IPS-NIHi11 (cell line): Measurements from ENCODE around the gene RETREG1.
A peak's percentile ranks its signal among the peaks of the same experiment; 100 is the strongest.

Experiments
- DNase-seq: peaks from one replicate; pipeline ENCODE4 v3.0.0; 2012; ENCODE audit warnings: mixed read lengths, low spot score

Gene RETREG1

DNA sequence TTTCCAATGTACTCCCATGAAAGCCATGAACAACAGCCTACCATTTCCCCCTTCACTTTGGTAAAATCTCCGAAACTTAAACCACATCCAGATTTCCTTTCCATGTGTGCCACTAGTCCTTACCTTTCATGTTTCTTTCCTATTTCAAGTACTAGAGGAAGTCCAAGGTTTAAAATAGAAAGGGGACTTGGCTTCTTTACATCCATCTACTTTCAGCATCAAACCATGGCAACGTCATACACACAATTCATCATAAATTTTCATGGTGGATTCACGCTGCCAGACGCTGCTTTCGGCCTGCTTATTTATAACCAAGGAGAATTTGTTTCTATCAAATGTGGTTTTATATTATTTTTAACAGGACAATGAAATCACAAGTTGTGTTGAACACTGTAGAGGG lies 92.5 kb downstream of the RETREG1 start:
- no peak for DNase-seq

DNA sequence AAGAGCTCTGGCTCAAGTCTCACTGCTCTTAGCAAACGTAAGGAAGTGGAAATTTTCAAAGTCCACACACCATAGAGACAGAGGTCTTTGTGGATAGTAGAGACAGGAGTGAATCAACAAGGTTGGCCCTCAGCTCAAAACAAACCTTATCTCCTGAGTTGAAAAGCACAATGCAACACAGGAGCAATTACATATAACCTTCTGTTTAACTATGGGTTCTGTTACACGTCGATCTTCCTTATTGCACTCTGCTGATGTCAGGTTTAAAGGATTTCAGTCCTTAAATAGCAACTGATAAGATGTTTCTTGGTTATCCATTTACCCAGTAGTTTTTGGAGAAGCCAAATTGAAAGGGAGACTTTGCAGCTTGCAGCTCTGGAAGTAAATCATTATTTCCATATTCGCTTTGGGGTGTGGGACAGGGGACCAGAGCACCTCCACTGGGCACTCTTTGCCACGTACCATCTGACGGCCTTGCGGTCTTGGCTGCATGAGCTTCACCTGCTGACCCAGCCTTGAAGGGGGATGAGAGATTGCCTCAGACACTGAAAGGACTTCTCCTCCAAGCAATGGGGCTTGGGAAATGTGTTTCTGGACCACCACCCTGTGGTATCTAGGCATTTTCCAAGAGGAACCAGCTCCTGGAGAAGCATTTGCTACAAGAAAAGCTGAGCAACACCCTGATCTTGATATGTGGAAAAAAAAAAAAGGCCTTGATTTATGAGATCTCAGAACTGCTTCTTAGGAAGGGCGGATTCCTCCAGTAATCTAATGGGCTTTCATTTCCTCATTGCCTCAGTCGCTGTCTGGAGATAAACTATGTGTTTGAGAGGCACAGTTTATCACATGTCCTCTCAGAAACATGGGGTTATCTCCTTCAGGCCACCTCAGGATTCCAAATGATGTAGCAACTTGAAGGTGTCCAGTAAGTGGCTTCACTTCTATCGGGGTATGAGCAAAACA lies 95.0 kb downstream of the RETREG1 start:
- DNase-seq: no peak

DNA sequence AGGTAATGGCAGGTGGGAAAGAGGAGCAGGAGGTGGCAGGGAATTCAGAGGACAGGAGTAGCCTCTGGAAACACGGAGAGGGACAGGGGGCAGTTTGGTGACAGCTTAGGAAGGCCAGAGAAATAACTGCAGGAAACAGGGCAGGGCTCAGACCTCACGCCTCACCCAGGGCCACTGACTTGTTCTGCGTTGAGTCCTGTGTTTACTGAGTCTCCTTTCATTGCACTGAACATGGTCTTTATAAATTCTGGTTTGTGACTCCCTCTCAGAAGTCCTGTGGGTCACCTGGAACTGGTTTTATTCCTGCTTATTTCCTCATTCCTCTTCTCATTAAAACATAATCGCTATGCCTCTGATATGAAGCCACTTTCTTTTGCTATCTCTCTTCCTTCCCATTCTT lies 96.0 kb downstream of the RETREG1 start:
- DNase-seq: no peak

DNA sequence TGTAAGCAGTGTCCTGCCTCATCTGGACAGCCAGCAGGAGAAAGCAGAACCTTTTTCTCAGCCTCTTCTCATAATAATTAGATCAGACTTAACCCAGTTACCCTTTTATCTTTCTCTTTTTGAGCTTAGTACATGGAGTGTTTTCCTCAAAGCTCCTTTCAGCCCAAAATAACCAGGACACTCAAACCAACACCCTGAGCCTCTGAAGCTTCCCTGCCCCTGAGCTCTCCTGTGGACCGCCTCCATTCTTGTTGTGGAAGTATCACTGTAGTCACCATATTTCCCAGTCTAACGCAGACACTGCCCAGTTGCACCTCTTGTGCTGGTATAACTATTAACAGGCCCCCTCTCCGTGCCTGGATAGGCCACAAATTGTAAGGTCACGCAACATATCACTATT lies 97.4 kb downstream of the RETREG1 start:
- DNase-seq: no peak

DNA sequence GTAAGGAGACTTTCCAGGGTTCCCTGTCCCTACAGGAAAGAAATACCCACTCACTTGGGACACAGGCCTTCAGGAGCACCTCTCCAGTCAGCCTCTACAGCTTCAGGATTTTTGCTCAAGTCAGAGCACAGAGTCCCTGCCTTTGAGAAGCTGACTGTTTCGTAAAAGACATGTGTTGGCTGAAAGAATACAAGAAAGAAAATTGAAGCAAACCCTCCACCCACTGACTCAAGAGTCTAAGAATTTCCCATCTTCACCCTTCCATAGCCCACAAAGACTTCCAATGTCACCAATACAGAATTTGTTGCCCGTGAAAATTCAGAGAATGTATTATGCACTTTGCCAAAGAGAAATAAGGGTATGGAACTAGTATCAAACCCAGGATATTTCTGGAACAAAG lies 98.2 kb downstream of the RETREG1 start:
- DNase-seq: no peak

DNA sequence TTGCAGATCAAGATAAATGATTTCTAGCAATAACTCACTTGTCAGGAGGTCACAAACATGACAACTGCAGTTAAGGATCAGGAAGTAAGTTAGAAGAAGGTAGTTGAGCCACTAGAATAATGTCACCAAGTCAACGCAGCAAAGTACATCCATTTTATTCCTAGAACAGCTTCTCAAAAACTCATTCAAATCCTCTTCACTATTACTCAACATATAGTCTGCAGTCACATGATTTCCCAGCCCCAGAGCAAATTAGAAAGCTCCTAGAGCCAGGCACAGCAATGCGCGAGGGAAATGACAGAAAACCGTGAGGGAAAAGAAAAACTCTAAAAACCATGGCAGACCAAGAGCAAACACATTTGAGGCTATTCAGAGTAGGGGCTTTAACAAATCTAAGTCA lies 101.3 kb downstream of the RETREG1 start:
- no peak for DNase-seq

DNA sequence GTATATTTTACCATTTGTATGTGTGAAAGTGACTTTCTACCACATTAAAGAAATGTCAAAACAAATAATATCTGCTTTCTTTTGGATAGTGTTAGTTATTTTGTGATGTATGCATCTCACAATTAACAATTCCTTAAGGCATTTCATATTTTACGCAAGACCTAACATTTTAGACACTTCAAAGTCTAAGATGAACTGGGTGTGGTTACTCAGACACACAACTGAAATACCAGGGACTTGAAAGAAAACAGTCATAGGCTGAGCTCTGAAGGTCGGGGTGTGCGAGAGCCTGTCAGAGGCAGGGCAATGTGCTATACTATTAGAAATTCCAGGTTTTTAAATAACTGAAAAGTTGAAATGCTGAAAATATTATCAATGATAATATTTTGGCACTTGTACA lies 106.7 kb downstream of the RETREG1 start:
- DNase-seq: no peak

DNA sequence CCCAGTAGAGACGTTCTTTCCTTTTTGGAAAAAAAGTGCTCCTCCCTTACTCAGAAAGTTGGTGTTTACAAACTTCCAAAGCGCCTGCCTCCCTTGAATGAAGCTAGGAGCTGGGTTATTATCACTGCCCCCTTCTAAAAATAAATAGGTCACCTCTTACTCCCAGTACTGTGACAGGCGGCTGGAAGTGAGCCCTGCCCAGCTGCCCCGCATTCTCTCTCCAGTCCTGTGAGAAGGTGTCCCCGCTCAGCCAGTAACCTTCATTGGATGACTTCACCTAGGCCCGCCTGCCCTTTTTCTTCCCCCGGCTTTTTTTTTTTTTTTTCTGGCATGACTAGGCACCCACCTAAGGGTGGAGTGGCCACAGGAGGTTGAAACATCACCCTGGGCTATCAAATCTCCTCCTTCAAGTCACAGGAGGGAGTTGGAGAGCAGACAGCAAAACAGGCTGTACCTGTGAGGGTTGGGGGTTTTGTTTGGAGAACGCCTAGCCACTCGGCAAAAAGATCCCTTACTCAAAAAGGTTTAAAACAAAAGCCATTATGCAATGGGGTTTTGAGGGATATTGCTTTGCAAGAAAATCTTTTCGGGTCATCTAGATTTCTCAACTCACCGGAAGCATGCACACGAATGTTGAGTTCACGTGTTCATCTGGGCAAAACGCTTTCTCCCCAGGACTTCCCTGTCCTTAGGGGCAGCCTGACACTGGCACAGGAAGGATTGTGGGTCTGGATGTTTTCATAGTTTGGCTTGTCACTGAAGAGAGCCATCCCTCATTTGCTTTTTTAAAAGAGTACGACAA lies 107.9 kb downstream of the RETREG1 start:
- peak; percentile 82 for DNase-seq

DNA sequence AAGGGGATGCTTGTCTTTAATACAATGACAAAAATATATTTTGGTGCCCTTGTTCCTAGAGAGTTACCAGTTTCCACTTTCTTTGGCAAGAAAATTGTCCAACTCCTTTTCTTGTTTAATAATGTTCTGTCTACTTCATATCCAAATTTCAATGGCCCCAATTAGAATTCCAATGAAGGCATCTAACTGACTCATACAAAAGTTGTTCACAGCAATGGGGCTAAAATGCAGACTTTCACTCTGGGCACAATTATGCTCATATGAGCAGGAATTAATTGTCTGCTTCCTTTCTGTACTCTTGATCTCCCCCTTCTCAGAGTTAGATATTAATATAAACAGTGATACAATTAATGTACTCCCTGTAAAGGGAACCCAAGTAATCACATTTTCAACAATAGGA lies 109.1 kb downstream of the RETREG1 start:
- DNase-seq: no peak

DNA sequence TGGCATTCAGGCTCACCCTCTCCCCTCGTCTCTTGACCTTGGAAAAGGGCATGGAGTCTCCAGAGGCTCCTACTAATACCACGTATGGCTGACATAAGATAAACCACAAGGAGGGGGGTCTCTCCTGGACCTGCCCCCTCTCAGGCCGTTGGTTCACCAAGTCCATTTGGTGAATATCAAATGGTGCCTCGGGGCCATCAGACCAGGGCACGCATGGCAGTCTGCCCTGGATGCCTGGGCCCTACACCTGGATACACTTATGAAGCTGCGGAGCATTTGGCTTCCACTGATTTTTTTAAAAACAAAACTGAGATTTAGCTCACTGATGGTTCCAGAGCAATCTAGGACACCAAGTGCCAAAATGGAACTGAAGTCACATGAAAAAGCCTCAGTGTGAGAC lies 110.9 kb downstream of the RETREG1 start:
- DNase-seq: no peak

DNA sequence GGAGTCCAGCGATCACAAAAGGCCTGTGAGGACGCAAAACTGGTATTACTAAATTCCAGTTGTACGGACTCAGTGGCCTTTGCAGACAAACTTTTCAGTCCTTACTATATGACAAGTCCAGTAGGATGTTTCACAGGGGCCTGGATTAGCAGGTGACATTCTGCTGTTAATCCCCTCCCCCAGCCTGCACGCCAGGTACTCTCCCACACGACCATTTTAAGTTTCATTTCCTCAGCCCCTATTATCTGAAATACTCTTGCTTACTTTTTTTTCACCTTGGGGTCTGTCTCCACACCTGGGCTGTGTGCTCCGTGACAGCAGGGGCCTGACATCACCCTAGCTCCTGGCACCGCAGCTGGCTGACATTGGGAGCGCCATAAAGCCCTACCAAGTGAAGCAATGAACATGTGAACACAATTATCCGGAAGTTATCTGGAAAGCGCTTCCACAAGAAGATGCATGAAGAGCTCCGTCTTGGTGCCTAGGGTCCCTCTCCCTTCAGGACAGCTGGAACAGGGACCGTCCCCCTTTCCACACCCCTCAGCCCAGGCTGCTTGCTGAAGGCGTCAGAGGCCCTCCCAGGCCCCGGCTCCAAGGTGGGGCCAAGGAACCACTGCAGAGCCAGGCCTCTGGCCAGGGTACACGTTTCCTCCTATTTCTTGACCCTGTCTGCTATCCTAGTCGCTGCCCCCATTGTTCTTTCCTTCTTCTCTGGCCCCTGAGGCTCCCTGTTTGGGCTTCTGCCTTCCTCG lies 111.5 kb downstream of the RETREG1 start:
- DNase-seq: no peak

DNA sequence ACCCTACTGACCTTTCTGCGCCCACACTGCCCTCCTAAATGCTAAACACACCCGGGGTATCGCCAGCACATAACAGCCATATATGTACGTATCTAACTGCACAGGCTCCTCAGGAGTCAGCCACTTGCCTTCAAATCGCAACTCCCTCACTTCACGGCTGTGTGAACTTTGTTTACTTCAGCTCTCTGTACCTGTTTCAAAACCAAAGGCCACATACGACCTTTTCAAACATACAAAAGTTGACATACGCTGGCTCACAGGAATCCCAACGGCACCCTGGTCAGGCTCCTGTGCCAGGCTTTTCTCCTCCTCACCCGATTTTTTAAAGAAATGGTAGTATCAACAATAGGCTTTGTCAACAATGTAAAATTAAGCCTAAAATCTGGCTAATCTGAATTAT lies 112.2 kb downstream of the RETREG1 start:
- no peak for DNase-seq

DNA sequence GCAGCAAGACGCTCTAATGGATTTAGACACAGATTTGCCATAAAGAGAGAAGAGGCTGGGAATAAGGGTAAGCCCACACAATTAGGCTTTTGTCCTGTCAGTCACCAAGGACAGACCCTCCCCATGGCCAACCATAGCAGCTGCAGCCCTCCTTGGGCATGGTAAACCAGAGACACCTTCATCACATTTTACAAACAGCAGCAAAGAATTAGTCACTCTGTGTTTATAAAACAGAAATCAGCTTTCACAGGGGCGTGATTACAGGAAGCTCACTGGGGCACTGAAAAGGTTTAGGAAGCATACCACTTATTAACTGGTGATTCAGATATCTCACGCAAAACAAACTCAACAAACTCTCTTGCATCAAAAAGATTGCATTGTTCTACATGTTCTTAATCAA lies 113.9 kb downstream of the RETREG1 start:
- no peak for DNase-seq

DNA sequence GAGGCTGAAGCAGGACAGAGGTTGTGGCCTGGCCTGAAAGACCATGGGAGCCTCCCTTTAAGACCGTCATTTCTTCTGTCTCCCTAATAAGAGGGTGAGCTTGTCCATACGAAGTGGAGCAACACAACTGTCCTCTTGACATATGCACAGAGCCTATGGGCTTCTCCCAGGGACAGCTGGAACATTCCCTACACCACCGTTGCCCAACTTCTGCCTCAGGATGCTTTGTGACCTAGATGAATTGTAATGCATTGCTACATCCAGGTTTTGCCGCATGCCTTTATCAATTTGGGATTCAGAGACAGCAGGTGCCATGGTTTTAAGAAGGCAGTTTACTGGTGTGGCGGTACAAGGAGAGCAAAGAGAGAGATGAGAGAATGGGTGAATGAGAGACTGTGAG lies 116.8 kb downstream of the RETREG1 start:
- DNase-seq: no peak

DNA sequence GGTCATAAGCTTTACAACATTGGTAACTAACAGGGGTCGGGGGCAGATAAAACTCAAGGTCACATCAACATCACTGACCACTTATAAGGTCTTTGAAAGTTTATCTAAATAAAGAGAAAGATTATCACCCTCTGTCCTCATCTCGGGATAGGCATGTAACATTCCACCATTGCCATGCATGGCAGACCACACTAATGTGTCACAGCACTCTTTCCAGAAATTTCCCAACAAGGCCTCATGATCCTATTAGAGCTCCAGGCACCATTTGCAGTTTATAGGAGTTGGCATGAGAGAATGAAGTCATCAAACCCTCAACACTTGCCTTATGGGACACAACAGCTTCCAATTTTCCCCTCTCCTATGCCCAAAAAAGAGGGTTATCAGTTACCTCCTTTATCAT lies 119.3 kb downstream of the RETREG1 start:
- no peak for DNase-seq

DNA sequence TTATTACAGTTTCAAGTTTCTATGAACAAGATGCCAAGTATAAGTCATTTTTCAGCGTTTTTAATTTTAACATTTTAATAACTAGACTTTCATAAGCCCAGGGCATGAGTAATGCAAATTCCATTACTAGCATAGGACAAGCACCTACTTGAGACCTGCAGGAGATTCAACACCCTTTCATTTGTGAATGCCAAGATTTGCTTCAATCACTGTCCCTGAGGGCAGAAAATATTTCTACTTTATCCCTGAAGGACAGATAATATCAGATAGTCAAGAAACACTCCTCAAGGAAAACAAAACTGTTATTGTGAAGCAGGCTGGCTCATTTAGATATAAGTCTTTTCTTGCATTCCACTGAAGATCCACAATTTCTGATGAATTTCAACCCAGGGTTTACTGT lies 123.5 kb downstream of the RETREG1 start:
- no peak for DNase-seq

DNA sequence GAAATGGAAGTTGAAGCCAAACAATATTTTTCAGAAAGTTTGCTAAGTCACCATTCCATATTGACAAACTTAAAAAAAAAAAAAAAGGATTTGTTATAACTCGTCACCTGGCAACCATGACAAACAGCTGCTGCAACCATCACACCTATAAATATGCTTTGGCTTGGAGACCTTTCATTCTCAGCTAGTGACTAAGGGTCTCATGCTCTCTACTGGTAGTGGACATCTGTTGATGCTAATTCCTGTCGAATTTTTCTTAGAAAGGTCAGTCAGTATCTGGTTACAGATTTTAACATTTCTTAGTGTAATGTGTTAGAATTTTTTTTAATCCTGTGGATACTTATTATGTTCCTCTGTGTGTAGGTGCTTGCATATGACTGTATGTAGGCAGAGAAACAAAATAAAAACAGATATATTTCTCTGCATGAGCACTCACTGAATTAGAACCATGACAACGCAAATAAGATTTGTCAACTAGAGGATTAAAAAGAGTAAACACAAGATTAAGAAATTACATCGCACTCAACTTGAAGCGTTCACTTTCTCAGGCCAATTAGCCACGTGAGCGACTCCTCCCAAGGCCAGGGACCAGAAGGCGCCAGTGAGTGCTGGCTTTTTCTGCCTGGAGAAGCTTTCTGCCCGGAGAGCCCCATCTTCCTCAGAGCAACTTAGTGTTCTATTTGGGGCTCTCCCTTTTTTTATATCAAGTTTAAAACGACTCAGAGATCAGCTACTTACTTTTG lies 124.2 kb downstream of the RETREG1 start:
- no peak for DNase-seq

DNA sequence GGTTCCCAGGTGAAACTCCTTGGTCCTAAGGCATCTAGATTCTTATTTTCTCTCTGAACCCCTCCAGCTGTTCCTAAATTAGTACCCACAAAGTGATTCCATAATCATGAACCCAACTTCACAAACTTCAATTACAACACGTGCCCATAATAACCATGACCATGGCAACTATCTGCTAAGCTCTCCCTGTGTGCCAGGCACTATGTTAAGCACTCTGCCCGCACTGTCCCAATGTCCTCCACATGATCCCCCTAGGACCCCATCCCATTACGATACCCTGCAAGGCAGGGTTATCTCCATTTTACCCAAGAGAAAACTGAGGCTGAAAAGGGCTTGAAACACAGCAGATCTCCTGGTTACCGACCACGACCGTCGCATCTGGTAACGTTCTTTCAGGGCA lies 125.9 kb downstream of the RETREG1 start:
- DNase-seq: no peak

DNA sequence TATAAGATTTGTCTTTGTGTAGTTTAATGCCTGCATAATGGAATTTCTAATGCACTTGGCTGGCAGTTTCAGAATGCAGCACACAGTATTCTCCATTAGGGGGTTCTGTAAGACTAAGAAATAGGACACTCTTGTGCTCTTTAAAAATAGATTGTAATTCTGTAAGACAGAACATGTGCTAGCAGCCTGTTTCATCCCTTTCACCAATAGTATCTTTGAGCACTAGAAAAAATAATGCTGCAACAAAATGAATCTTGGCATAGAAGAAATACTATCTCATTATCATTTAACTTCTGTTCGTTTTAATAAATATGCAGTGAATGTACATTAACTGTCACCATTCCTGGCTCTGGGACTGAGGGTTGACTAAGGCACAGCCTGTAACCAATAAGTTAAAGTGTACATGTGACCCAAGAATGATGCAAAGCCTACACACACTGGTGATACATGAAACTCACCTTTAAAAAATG lies 127.4 kb downstream of the RETREG1 start:
- DNase-seq: peak; percentile 31

DNA sequence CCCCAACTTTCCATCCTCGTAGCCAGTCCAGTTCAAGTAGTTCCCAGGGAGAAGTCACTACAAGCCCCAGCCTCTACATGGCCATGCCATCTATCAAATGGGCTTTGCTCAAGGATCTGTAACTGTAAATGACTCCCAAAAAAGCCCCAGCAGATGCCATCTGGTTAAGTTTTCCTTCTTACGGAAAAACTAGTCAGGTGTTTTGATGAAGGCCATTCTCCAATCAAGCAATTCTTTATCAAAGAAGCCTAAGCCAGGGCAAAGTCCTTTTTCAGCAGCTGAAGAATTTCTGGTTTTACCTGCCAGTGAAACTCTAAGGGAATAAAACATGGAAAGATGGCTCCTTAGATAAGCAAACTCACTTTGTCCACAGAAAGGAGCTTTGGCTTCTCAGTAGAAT lies 129.3 kb downstream of the RETREG1 start:
- no peak for DNase-seq

DNA sequence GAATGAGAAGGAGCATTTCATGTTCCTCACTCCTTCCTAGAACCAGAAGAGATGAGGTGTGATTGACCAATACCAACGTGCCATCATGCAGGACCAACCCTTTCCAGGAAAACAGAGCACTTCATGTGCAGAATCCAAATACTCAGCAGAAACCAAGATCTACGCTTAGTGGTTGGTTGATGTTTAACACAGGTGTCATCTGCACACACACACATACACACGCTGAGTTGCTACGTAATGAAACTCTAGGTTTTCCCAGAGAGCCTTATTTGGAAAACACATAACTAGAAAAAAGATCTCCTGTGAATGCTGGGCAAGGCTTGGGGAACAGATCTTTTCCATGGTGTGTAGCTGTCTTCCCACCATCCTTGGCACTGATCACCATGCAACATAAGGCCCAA lies 130.1 kb downstream of the RETREG1 start:
- DNase-seq: no peak

DNA sequence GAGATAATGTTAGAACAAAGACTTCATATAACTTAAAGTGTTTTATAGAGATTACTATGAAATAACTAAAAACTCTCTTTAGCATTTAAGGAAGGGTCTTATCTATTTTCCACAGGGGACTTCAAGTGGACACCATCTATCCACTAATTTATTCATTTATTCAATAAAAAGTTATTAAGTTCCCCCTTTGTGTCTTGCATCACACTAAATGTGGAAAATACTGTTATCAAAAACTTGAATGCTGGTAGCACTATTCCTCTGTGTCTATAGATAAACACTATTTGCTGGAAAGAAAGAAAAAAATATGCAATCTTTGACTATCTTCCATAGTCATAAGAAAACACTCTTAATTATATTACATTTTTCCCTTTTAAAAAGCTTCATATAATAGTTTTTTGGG lies 131.1 kb downstream of the RETREG1 start:
- no peak for DNase-seq
